Measurements from ENCODE around the gene CFAP45. TPM values are rescaled to one million over a fixed set of nuclear protein-coding genes. Genes with fewer than 3 reads are reported as not detected.

The CFAP45 gene
- total and polyA plus RNA-seq, 3 donors from 2014 or later, result 13.0 to 59.6 (median 30.4) TPM

DNA sequence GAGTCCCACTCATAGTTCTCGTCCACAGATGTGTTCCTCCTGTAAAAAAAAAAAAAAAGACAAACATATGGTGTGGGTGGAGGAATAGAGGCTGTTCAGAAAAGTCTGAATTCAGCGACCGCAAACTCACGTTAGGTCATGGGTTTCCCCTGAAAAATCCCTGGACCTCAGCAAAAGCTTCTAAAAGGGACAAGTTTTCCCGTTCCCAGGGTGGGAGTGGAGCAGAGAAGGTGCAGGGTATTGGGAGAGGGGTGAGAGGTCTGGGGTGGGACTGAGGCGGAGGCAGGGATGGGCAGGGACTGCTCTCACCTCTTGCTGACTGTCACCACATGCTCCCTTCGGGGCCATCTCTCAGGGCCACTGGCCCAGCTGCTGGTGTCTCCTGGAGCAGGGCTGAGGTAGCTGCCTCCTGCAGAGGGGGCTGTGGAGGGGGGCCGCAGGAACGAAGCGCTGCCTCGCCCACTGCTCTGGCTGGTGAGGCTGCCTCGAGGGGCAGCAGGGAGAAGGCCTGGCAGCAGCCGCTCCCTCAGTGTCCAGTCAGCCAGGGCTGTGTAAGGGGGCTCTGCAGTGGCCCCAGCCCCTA lies 28.0 kb upstream of the CFAP45 start:
- Histone ChIP-seq H3K27me3 (no peaks in the 10 kb centered on the region), H3K36me3 (ENCODE audit: low read depth, missing control alignments) (no peaks in the 10 kb centered on the region), H3K9me3 (no peaks in the 10 kb centered on the region), H3K4me1 (peaks cover 14% of the 10 kb centered on the region), H3K4me3 (no peak overlapping the region), H3K27ac (no peak overlapping the region)
- TF ChIP-seq POLR2A (IDR thresholded peaks at IDR 0.05), result no peak
- TF ChIP-seq, protein P1, sequence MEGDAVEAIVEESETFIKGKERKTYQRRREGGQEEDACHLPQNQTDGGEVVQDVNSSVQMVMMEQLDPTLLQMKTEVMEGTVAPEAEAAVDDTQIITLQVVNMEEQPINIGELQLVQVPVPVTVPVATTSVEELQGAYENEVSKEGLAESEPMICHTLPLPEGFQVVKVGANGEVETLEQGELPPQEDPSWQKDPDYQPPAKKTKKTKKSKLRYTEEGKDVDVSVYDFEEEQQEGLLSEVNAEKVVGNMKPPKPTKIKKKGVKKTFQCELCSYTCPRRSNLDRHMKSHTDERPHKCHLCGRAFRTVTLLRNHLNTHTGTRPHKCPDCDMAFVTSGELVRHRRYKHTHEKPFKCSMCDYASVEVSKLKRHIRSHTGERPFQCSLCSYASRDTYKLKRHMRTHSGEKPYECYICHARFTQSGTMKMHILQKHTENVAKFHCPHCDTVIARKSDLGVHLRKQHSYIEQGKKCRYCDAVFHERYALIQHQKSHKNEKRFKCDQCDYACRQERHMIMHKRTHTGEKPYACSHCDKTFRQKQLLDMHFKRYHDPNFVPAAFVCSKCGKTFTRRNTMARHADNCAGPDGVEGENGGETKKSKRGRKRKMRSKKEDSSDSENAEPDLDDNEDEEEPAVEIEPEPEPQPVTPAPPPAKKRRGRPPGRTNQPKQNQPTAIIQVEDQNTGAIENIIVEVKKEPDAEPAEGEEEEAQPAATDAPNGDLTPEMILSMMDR (IDR thresholded peaks at IDR 0.05), result no peak
- DNase-seq, result no peak
- WGBS, 2 donors, result 69 to 80% methylated on average over 8 to 13 of the region's 13 CpGs
- intact Hi-C loops (cut with DNase I; ENCODE audit: low total_unique reads), result no loop called here

DNA sequence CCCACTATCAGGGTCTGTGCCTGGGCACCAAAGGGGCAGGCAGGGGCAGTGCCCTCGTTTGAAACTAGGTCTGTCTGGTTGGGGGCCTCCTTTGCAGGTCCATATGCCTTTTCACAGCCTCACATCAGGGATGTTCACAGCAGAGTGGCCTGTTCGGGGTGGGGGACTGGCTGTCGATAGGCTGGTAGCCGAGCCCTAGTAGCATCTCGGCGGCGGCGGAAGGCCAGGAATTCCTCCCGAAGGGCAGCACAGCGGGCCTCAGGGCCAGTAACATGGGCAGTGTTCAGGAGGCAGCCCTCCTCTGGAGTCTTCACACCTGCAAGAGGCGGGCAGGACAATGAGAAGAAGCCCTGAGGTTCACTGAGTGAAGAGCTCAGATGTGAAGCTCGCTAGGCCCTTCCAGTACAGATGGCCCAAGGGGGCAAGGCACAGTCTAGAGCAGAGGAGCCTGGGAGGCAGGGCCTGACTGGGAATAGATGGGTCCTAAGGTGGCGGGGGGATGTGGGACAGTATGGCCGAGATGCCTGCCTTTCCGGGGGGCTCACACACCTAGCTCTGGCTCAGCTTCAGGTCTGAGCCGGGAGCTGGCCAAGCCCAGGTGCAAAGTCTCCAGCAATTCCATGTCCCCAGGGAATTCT lies 27.4 kb upstream of the CFAP45 start:
- intact Hi-C loops (cut with DNase I; ENCODE audit: low total_unique reads), result no loop called here
- DNase-seq, result no peak
- TF ChIP-seq, protein P1 (IDR thresholded peaks at IDR 0.05), result no peak
- no peak for TF ChIP-seq POLR2A (IDR thresholded peaks at IDR 0.05)
- peaks cover 20% of the 10 kb centered on the region for H3K4me1 ChIP-seq
- 89 to 90% methylated on average over 2 to 16 of the region's 16 CpGs for WGBS, 2 donors
- no peak overlapping the region for H3K4me3 ChIP-seq
- no peaks in the 10 kb centered on the region for H3K27me3 ChIP-seq
- no peaks in the 10 kb centered on the region for H3K9me3 ChIP-seq
- no peak overlapping the region for H3K27ac ChIP-seq
- no peaks in the 10 kb centered on the region for H3K36me3 ChIP-seq (ENCODE audit: low read depth, missing control alignments)

DNA sequence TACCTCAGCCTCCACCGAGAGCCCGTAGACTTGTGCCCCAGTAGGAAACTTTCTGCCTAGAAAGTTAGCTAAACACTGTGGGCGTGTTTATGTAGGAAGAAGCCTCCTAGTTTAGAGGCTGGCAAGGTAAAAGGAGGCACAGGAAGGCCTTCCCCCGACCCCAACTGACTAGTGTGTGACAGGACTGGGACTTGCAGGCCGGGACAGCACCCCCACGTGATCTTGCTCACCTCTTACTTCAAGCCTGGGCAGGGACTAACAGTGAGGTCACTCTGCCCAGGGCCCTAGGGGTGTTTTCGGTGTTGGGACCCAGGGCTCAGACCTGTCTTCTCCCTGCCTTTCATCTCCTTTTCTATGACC lies 25.7 kb upstream of the CFAP45 start:
- no peak for TF ChIP-seq POLR2A (IDR thresholded peaks at IDR 0.05)
- TF ChIP-seq, protein P1 (IDR thresholded peaks at IDR 0.05), result no peak
- 0 to 2% methylated on average over 6 to 7 of the region's 7 CpGs for WGBS, 2 donors
- no peaks in the 10 kb centered on the region for H3K27me3 ChIP-seq
- H3K36me3 ChIP-seq (ENCODE audit: low read depth, missing control alignments), result no peaks in the 10 kb centered on the region
- no peaks in the 10 kb centered on the region for H3K9me3 ChIP-seq
- peak overlapping the region; percentile 43 to 74 for H3K27ac ChIP-seq
- peak overlapping the region; percentile 64 to 88 for H3K4me3 ChIP-seq
- intact Hi-C loops (cut with DNase I; ENCODE audit: low total_unique reads), result no loop called here
- H3K4me1 ChIP-seq, result peaks cover 28% of the 10 kb centered on the region
- peak; percentile 56 for DNase-seq

DNA sequence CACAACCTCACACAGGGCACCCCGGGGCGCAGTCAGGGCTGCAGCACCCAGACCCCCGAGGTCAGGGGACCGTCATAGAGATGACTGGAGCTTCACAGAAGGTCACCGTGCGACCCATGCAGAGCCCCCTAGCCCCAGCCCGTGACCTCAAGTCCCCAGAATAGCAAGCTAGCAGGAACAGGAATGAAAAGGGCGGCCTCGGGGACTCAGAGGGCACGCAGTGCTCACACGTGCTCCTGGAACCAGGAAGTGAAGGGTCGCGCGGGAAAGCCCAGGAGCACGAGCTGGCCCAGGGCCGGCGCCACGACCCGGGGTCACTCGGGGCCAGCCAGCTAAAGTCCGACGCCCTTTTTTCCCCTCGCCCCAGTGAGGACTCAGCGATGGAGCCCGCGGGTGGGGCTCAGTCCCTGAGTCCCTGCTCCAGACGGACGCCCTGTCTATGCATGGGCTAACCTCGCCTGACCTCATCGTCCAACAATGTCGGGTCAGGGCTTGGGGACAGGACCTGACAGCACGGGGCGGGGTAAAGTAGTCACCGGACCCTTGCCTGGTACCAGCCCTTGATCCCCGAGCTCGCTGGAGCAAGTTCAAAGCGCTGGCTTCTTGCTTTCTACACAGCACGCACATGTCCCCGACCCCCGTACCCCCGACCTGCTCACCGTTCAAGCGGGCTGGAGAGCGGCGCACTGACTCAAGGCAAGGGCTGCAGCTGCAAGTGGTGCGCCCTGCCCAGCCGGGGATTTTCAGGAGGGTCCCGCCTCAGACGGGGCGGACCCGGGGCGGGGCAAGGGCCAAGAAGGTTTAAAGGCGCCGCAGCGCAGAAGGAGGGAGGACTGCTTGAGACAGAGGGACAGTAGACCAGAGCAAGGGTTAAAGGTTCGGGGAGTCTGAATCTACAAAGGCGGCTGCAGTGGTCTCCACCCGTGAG lies 25.1 kb upstream of the CFAP45 start, which contains the start of gene TAGLN2:
TAGLN2 (minus strand) TSS at position 717 of the 928 bp plus-strand sequence. CDS start 4,998 bp downstream, outside the sequence.
- intact Hi-C loops (cut with DNase I; ENCODE audit: low total_unique reads), result no loop called here
- peak; percentile 94 for DNase-seq
- Histone ChIP-seq H3K36me3 (ENCODE audit: low read depth, missing control alignments) (no peaks in the 10 kb centered on the region), H3K27me3 (no peaks in the 10 kb centered on the region), H3K9me3 (no peaks in the 10 kb centered on the region), H3K27ac (peak within 1 kb of the TSS; percentile 74 to 91), H3K4me1 (peaks cover 28% of the 10 kb centered on the region), H3K4me3 (peak within 1 kb of the TSS; percentile 64 to 88)
- TF ChIP-seq POLR2A (IDR thresholded peaks at IDR 0.05), result peak; percentile 28
- TF ChIP-seq, protein P1 (IDR thresholded peaks at IDR 0.05), result peak in 1 of 3 experiments; percentile 5
- 0 to 1% methylated on average over 11 to 54 of the region's 58 CpGs for WGBS, 2 donors
